ENCODE measurements around the gene BPI.
"Not testable (repeated sequence)": the region's sequence is repeated elsewhere in the genome, so short reads cannot be mapped to it uniquely, and the experiment has no call there.

BPI gene

GRCh38 chr20:38313676-38314075 is 9.7 kb downstream of the BPI start:
- no peak overlapping the region for H3K27ac ChIP-seq (replicated peaks)
- no peak for DNase-seq (ENCODE audit: low read depth in 1 of 2, low spot score in 1 of 2)
- TF ChIP-seq POLR2AphosphoS5 (IDR thresholded peaks at IDR 0.05; ENCODE audit: low read depth) (no peak), GABPA (IDR thresholded peaks at IDR 0.05; ENCODE audit: low read depth) (no peak), SPI1 (IDR thresholded peaks at IDR 0.05; ENCODE audit: borderline replicate concordance, low read depth) (no peak), REST (IDR thresholded peaks at IDR 0.05; ENCODE audit: insufficient replicate concordance, low read depth) (no peak)
- TF ChIP-seq, protein P1, sequence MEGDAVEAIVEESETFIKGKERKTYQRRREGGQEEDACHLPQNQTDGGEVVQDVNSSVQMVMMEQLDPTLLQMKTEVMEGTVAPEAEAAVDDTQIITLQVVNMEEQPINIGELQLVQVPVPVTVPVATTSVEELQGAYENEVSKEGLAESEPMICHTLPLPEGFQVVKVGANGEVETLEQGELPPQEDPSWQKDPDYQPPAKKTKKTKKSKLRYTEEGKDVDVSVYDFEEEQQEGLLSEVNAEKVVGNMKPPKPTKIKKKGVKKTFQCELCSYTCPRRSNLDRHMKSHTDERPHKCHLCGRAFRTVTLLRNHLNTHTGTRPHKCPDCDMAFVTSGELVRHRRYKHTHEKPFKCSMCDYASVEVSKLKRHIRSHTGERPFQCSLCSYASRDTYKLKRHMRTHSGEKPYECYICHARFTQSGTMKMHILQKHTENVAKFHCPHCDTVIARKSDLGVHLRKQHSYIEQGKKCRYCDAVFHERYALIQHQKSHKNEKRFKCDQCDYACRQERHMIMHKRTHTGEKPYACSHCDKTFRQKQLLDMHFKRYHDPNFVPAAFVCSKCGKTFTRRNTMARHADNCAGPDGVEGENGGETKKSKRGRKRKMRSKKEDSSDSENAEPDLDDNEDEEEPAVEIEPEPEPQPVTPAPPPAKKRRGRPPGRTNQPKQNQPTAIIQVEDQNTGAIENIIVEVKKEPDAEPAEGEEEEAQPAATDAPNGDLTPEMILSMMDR (IDR thresholded peaks at IDR 0.05; ENCODE audit: insufficient read depth, low read length): no peak
- no peak overlapping the region for H3K4me3 ChIP-seq (replicated peaks; ENCODE audit: insufficient read depth, low read length)
- no peaks in the 10 kb centered on the region for H3K27me3 ChIP-seq (ENCODE audit: insufficient read depth, poor library complexity, severe bottlenecking)

- not testable (repeated sequence) for H3K27ac ChIP-seq (replicated peaks); H3K27me3 ChIP-seq (ENCODE audit: insufficient read depth, poor library complexity, severe bottlenecking); DNase-seq (ENCODE audit: low read depth in 1 of 2, low spot score in 1 of 2); H3K4me3 ChIP-seq (replicated peaks; ENCODE audit: insufficient read depth, low read length)
Observed at GRCh38 chr20:38314350-38314749, 10.4 kb downstream of the BPI start.

DNA sequence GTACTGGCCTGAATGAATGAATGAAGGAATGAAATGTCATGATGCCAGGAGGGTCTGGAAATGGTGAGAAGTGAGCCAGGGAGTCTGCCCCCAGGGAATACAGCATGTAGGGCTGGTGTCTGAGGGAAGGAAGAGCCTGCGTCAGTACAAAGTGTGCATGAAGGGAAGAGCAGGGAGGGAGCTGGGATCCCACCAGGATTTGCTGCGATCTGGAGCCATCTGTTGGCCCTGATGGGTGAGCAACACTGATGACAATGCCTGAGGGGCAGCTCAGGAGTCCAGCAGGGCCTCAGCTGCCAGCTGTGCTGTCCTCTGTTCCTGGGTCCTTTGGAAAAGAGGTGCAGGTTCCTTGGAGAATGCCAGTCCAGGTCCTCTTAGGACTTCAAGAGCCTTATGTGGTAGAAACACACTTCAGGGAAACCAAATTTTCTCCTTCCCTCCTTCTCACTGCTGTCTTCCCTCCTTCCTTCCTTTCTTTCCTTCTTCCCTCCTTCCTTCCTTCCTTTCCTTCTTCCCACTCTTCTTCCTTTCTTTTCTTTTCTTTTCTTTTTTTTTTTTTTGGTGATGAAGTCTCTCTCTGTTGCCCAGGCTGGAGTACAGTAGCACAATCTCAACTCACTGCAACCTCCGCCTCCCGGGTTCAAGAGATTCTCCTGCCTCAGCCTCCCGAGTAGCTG is 11.5 kb downstream of the BPI start:
- H3K4me3 ChIP-seq (replicated peaks; ENCODE audit: insufficient read depth, low read length): no peak overlapping the region
- no peak for DNase-seq (ENCODE audit: low read depth in 1 of 2, low spot score in 1 of 2)
- no peaks in the 10 kb centered on the region for H3K27me3 ChIP-seq (ENCODE audit: insufficient read depth, poor library complexity, severe bottlenecking)
- no peak overlapping the region for H3K27ac ChIP-seq (replicated peaks)
- no peak for TF ChIP-seq POLR2AphosphoS5 (IDR thresholded peaks at IDR 0.05; ENCODE audit: low read depth)
- TF ChIP-seq REST (IDR thresholded peaks at IDR 0.05; ENCODE audit: insufficient replicate concordance, low read depth): no peak
- no peak for TF ChIP-seq GABPA (IDR thresholded peaks at IDR 0.05; ENCODE audit: low read depth)
- TF ChIP-seq, protein P1 (IDR thresholded peaks at IDR 0.05; ENCODE audit: insufficient read depth, low read length): no peak
- TF ChIP-seq SPI1 (IDR thresholded peaks at IDR 0.05; ENCODE audit: borderline replicate concordance, low read depth): no peak

DNA sequence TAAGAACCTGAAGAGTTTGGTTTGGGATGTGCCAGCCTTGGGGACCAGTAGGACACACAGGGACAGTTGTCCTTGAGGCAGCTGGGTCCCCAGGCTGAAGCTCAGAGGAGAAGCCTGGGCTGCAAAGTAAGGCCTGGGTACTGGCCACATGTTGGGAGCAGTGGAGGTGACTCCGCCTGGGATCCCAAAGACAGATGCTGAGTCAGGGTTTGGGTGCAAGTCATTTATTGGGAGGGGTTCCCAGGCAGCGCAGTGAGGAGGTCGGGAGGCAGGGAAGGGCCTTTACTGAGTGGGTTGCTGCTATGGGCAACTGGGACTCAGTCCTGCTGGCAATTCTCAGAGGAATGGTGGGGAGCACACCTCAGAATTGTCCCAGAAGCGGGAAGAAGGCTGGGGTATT is 12.4 kb downstream of the BPI start:
- H3K27ac ChIP-seq (replicated peaks): no peak overlapping the region
- TF ChIP-seq, protein P1 (IDR thresholded peaks at IDR 0.05; ENCODE audit: insufficient read depth, low read length): no peak
- no peak for TF ChIP-seq REST (IDR thresholded peaks at IDR 0.05; ENCODE audit: insufficient replicate concordance, low read depth)
- no peak for TF ChIP-seq GABPA (IDR thresholded peaks at IDR 0.05; ENCODE audit: low read depth)
- no peak for TF ChIP-seq SPI1 (IDR thresholded peaks at IDR 0.05; ENCODE audit: borderline replicate concordance, low read depth)
- no peak for TF ChIP-seq POLR2AphosphoS5 (IDR thresholded peaks at IDR 0.05; ENCODE audit: low read depth)
- no peak overlapping the region for H3K4me3 ChIP-seq (replicated peaks; ENCODE audit: insufficient read depth, low read length)
- H3K27me3 ChIP-seq (ENCODE audit: insufficient read depth, poor library complexity, severe bottlenecking): no peaks in the 10 kb centered on the region
- no peak for DNase-seq (ENCODE audit: low read depth in 1 of 2, low spot score in 1 of 2)

Data from HL-60 (cell line).